Stimulated activated CD8-positive, alpha-beta memory T cell treated with anti-CD3 and anti-CD28 coated beads, Interleukin-15, amount 100 ng/mL, for 24 hours (primary cell): ENCODE measurements around the gene REG1A.

Experiments used
- DNase-seq: peaks from one replicate; pipeline ENCODE4 v3.0.0-alpha.2; 2020; ENCODE audit warnings: low read depth

REG1A gene, protein sequence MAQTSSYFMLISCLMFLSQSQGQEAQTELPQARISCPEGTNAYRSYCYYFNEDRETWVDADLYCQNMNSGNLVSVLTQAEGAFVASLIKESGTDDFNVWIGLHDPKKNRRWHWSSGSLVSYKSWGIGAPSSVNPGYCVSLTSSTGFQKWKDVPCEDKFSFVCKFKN

GRCh38 chr2:79120194-79120713 is at the start of gene REG1A:
TSS of gene REG1A (plus strand) at chr2:79120488. CDS start at chr2:79120862, 374 bp downstream.
- no peak for DNase-seq

GRCh38 chr2:79071078-79071477 is 49.2 kb upstream of the REG1A start:
- no peak for DNase-seq

GRCh38 chr2:79082987-79083386 is 37.3 kb upstream of the REG1A start:
- DNase-seq: no peak

DNA sequence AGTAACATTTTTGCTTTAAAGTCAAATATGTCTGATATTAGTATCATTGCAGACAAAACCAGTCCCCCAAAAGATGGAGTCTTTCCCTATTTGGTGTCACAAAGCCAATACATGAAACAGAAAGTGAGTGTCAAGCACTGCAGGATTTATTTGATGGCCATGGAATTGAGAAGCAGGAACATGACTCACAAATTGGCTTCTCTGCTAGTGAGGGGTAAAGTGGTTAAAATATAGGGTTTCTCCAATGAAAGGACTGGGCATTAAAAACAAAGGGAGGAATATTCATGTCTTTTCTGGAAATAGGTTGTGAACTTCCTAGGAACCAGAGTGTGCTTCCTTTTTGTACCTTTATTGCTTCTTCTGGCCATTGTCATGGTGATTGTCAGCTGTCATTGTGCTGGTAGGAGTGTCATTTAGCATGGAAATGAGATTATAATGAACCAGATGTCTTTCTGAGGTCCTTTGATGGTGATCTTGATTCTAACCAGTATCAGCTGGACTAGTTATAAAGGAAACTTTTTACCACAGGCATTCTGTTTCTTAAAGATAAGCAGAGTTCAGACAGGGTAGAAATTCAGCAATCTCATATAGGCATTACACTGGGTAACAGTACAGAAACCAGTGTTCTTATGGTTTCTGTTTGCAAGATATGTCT is 36.6 kb upstream of the REG1A start:
- no peak for DNase-seq

GRCh38 chr2:79084495-79085135 is 35.7 kb upstream of the REG1A start:
- no peak for DNase-seq

DNA sequence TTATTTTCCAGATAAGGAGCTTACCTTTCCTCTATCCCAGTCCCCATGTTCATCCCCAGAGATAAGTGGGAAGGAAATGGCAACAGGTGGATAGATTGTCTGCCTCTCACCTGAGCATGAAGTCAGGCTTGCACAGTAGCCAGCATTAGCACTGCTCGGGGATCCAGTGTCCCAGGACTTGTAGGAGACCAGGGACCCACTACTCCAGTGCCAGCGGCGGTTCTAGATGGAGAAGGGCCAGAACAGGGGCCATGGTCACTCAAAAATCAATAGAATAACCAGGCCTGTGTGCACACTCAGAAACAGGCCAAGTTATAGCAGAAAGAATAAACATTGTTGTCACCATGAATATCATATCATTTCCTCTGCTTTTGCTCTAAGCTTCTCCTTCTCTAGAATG is 34.9 kb upstream of the REG1A start:
- DNase-seq: no peak

- DNase-seq: no peak
Measured at GRCh38 chr2:79086255-79086654, 34.0 kb upstream of the REG1A start.

- no peak for DNase-seq
Measured at GRCh38 chr2:79087785-79088364, 32.4 kb upstream of the REG1A start, which contains the start of gene REG1B. TSS of gene REG1B (minus strand) at chr2:79087993. CDS start at chr2:79087612, 381 bp downstream.

DNA sequence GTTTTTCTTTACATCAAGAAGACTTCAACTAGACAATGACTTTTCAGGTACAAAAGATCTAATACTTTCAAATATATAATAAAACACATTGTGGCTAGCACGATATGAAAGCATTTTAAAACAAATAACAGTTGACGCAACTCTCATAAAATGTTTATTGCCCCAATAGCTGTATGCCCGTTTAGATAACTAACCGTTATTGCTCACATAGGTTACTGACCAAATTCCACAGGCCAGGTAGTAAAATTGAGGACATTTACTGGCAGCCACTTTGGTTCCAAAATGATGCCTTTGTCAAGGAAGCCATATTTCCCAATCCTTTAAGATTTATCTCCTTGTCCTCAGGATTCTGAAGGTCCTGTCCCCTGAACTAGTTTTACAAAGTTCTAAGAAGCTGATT is 29.6 kb upstream of the REG1A start:
- no peak for DNase-seq

- no peak for DNase-seq
Measured at GRCh38 chr2:79097843-79098242, 22.4 kb upstream of the REG1A start.

GRCh38 chr2:79099140-79099686 is 21.1 kb upstream of the REG1A start:
- DNase-seq: no peak

DNA sequence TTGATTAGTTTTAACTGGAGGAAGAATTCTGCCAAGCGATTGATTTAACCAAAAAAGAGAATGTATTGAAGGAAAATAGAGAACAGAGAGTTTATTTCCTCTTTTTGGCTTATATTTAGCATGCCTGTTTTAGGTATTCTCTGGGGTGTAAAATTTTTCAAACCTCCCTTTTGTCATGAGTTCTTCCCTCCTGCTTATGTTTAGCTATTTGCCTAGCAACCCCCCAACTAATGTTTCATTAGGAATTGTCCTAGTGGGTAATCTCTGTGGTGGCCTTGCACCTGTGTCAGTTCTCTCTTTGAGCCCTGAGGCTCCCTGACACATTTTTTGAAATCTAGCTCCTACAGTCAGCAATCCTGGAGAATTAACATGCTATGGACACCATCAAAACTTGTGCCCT is 20.0 kb upstream of the REG1A start:
- DNase-seq: no peak

- no peak for DNase-seq
Measured at GRCh38 chr2:79101024-79101423, 19.3 kb upstream of the REG1A start.

GRCh38 chr2:79103214-79103613 is 17.1 kb upstream of the REG1A start:
- DNase-seq: no peak

DNA sequence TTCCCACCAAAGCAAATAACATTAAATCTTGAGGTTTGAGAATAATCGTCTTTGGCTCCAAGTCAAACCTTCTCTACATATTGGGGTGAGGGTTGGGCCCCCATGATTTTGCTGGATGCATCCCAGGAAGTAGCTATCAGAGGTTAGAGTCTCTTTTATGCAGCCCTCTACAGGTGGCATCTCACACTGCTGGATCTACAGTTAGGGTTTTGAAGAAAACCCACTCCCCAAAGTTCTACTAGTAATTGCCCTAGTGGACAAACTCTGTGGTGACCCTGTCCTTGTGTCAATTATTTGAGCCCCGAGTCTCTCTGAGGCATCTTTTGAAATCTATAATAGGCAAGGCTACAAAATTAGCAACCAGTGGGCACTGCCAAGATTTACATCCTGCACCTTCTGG is 15.0 kb upstream of the REG1A start:
- DNase-seq: no peak

- DNase-seq: no peak
Measured at GRCh38 chr2:79112269-79112668, 8.0 kb upstream of the REG1A start.

GRCh38 chr2:79114797-79115494 is 5.3 kb upstream of the REG1A start:
- DNase-seq: no peak

GRCh38 chr2:79116997-79117928 is 3.0 kb upstream of the REG1A start:
- no peak for DNase-seq

DNA sequence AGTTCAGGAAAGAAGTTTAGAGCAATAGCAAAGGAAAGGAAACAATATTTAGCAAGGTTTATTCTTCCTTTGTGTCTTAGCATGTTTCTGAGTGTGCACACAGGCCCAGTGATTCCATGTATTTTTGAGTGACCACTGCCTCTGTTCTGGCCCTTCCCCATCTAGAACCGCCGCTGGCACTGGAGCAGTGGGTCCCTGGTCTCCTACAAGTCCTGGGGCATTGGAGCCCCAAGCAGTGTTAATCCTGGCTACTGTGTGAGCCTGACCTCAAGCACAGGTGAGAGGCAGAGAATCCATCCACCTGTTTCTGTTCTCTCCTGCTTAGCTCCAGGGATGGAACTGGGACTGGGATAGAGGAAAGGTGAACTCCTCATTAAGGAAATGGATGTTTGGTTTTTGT is 2.4 kb downstream of the REG1A start:
- DNase-seq: no peak

- DNase-seq: no peak
Measured at GRCh38 chr2:79124907-79125720, 4.8 kb downstream of the REG1A start.
